MM.1S (cell line): ENCODE results near the gene MYOF.

Source experiments
- EZH2 ChIP-seq: fragments of 300-600 bp; sonication (generic); optimal IDR thresholded peaks from 2 replicates; pipeline ENCODE3; 2017; ENCODE audit warnings: low read depth, mild to moderate bottlenecking, antibody characterized with exemption, low read length, mixed read lengths
- EZH2phosphoT487 ChIP-seq: fragments of 300-600 bp; sonication (generic); IDR thresholded peaks from 2 replicates; pipeline ENCODE4 v1.6.1; 2018; ENCODE audit warnings: antibody characterized with exemption, low read length
- TF ChIP-seq, protein P1 (sequence below): fragments of 300-600 bp; sonication (generic); IDR thresholded peaks from 2 replicates; pipeline ENCODE4 v1.5.1; 2016; ENCODE audit warnings: antibody characterized with exemption, low read length, mixed read lengths

DNA sequence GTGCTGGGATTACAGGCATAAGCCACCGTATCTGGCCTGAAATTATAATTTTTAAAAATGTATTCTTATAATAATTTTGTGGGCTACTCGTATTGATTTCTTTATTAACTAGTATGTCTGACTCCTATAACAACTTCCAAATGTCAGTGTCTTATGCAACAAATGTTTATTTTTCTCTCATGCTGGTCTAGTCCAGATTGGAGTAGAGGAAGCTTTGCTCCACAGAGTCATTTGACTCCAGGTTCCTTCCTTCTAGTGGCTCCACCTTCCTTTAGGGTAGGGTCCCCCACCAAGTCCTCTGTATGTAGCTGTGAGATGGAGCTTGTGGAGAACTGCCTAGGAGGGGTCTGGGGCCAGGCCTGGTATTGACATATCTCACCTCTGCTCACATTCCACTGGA, 22.9 kb upstream of the MYOF start:
- TF ChIP-seq, protein P1, sequence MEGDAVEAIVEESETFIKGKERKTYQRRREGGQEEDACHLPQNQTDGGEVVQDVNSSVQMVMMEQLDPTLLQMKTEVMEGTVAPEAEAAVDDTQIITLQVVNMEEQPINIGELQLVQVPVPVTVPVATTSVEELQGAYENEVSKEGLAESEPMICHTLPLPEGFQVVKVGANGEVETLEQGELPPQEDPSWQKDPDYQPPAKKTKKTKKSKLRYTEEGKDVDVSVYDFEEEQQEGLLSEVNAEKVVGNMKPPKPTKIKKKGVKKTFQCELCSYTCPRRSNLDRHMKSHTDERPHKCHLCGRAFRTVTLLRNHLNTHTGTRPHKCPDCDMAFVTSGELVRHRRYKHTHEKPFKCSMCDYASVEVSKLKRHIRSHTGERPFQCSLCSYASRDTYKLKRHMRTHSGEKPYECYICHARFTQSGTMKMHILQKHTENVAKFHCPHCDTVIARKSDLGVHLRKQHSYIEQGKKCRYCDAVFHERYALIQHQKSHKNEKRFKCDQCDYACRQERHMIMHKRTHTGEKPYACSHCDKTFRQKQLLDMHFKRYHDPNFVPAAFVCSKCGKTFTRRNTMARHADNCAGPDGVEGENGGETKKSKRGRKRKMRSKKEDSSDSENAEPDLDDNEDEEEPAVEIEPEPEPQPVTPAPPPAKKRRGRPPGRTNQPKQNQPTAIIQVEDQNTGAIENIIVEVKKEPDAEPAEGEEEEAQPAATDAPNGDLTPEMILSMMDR = no peak
- TF ChIP-seq EZH2 (no peak), EZH2phosphoT487 (no peak)
